GM23338 (cell line): ENCODE data around the gene RBM33. TPM values are rescaled to one million over a fixed set of nuclear protein-coding genes. Genes with fewer than 3 reads are reported as not detected.

Experiments used
- ATAC-seq: fragments of 200-7000 bp; cut with Tn5 transposase; 3 replicates; pipeline ENCODE4 v1.9.1; 2020
- DNase-seq: peaks from one replicate; pipeline ENCODE4 v3.0.0-alpha.2; 2015; ENCODE audit warnings: low spot score
- H2AFZ ChIP-seq: fragments of 200-600 bp; sonication (generic); 2 replicates; pipeline ENCODE4 v1.8.0; 2016; ENCODE audit warnings: antibody characterized with exemption, mild to moderate bottlenecking, moderate library complexity
- H3F3A ChIP-seq: fragments of 200-600 bp; sonication (generic); replicated peaks from 2 replicates; pipeline ENCODE4 v1.8.0; 2017; ENCODE audit warnings: antibody characterized with exemption, mixed run types, low read depth
- H3K27ac ChIP-seq: fragments of 200-600 bp; sonication (generic); 2 replicates; pipeline ENCODE4 v1.6.1; 2016; ENCODE audit warnings: low read depth
- H3K27me3 ChIP-seq: fragments of 200-600 bp; sonication (generic); 2 replicates; pipeline ENCODE4 v1.8.0; 2016; ENCODE audit warnings: mild to moderate bottlenecking, mixed run types, moderate library complexity; ENCODE audit not compliant: insufficient read depth
- H3K36me3 ChIP-seq: fragments of 200-600 bp; sonication (generic); 2 replicates; pipeline ENCODE4 v1.8.0; 2016; ENCODE audit warnings: mild to moderate bottlenecking; ENCODE audit not compliant: insufficient read depth
- H3K4me1 ChIP-seq: fragments of 200-600 bp; sonication (generic); 2 replicates; pipeline ENCODE4 v1.8.0; 2016; ENCODE audit warnings: mild to moderate bottlenecking, moderate library complexity; ENCODE audit not compliant: insufficient read depth
- H3K4me2 ChIP-seq: fragments of 200-600 bp; sonication (generic); 2 replicates; pipeline ENCODE4 v1.7.1; 2017; ENCODE audit warnings: mixed run types
- H3K4me3 ChIP-seq: fragments of 200-600 bp; sonication (generic); 2 replicates; pipeline ENCODE4 v1.6.1; 2016; ENCODE audit warnings: mixed run types
- H3K79me2 ChIP-seq: fragments of 200-600 bp; sonication (generic); replicated peaks from 2 replicates; pipeline ENCODE4 v1.8.0; 2017; ENCODE audit warnings: mild to moderate bottlenecking; ENCODE audit not compliant: insufficient read depth
- H3K9me2 ChIP-seq: fragments of 200-600 bp; sonication (generic); 2 replicates; pipeline ENCODE4 v1.8.0; 2017; ENCODE audit not compliant: insufficient read depth
- H4K20me1 ChIP-seq: fragments of 200-600 bp; sonication (generic); replicated peaks from 2 replicates; pipeline ENCODE4 v1.8.0; 2017; ENCODE audit warnings: mild to moderate bottlenecking; ENCODE audit not compliant: insufficient read depth
- H3K27ac Mint-ChIP-seq: 2 replicates; pipeline ENCODE4 v1.8.0; 2020; ENCODE audit warnings: inconsistent platforms, mild to moderate bottlenecking, moderate library complexity, mixed read lengths
- H3K27me3 Mint-ChIP-seq: 3 replicates; pipeline ENCODE4 v1.8.0; 2022; ENCODE audit warnings: low read depth, mild to moderate bottlenecking, moderate library complexity, mixed read lengths, inconsistent platforms; ENCODE audit not compliant: insufficient read depth, poor library complexity
- H3K36me3 Mint-ChIP-seq: 3 replicates; pipeline ENCODE4 v1.8.0; 2021; ENCODE audit warnings: low read depth, mild to moderate bottlenecking, inconsistent platforms, moderate library complexity, mixed read lengths
- H3K4me1 Mint-ChIP-seq: 3 replicates; pipeline ENCODE4 v1.8.0; 2020; ENCODE audit warnings: mild to moderate bottlenecking, inconsistent platforms, mixed read lengths
- H3K4me3 Mint-ChIP-seq: 3 replicates; pipeline ENCODE4 v1.8.0; 2021; ENCODE audit warnings: moderate library complexity, mild to moderate bottlenecking, inconsistent platforms, mixed read lengths
- H3K9me3 Mint-ChIP-seq: 3 replicates; pipeline ENCODE4 v1.8.0; 2020; ENCODE audit warnings: moderate library complexity, mild to moderate bottlenecking, inconsistent platforms, mixed read lengths
- CREB1 ChIP-seq: fragments of 250-450 bp; sonication (Bioruptor Pico); IDR thresholded peaks from 2 replicates; pipeline ENCODE4 v1.5.0; 2020; ENCODE audit warnings: low read depth, mild to moderate bottlenecking, moderate library complexity
- CTCF ChIP-seq, 2 experiments: fragments of 200-600 bp in 1 of 2; sonication (generic) in 1 of 2; conservative IDR thresholded peaks; 2 replicates each; pipeline versions ENCODE4 v1.5.1 to v1.6.1; 2016 to 2017; ENCODE audit warnings: antibody characterized with exemption in 2 of 2, low read depth in 2 of 2, mild to moderate bottlenecking in 2 of 2, moderate library complexity in 1 of 2
- EZH2 ChIP-seq: fragments of 200-600 bp; sonication (generic); IDR thresholded peaks from one replicate; pipeline ENCODE4 v1.8.0; 2017; ENCODE audit warnings: antibody characterized with exemption, mild to moderate bottlenecking, low read depth; ENCODE audit not compliant: unreplicated experiment
- EZH2phosphoT487 ChIP-seq: fragments of 200-600 bp; sonication (generic); IDR thresholded peaks from one replicate; pipeline ENCODE4 v1.8.1; 2018; ENCODE audit warnings: antibody characterized with exemption; ENCODE audit not compliant: unreplicated experiment
- JUNB ChIP-seq: IDR thresholded peaks from one replicate; pipeline ENCODE4 v1.6.1; 2016; ENCODE audit warnings: antibody characterized with exemption; ENCODE audit not compliant: unreplicated experiment
- NANOG ChIP-seq: IDR thresholded peaks from 2 replicates; pipeline ENCODE4 v1.6.1; 2016; ENCODE audit warnings: antibody characterized with exemption, borderline replicate concordance
- POLR2AphosphoS5 ChIP-seq: IDR thresholded peaks from 2 replicates; pipeline ENCODE4 v1.6.1; 2016; ENCODE audit warnings: antibody characterized with exemption, low read depth
- REST ChIP-seq: IDR thresholded peaks from one replicate; pipeline ENCODE4 v1.6.1; 2018; ENCODE audit warnings: antibody characterized with exemption; ENCODE audit not compliant: unreplicated experiment
- STAT1 ChIP-seq: IDR thresholded peaks from one replicate; pipeline ENCODE4 v1.6.1; 2016; ENCODE audit warnings: antibody characterized with exemption; ENCODE audit not compliant: unreplicated experiment
- ZNF462 ChIP-seq: fragments of 250-450 bp; sonication (Bioruptor Pico); IDR thresholded peaks from 2 replicates; pipeline ENCODE4 v1.5.0; 2020; ENCODE audit warnings: mild to moderate bottlenecking, moderate library complexity
- polyA plus RNA-seq: library from polyadenylated mRNA; unstranded; fragments of >200 nt; fragmentation: Nextera tagmentation; extraction: Ambion mirVana; gene quantifications from 2 replicates; pipeline ENCODE4 v1.2.1, GENCODE V29; 2016
- total RNA-seq: library from RNA; depleted of rRNA; stranded (reverse); fragments of >200 nt; shearing (Covaris generic); gene quantifications from 2 replicates; pipeline ENCODE4 v1.2.3, GENCODE V29; 2014

RBM33 gene
- total and polyA plus RNA-seq, 2 experiments from 2014 or later = 47.7 to 94.7 TPM

GRCh38 chr7:155722118-155722517 lies 77.7 kb downstream of the RBM33 start (continued):
- no peak for TF ChIP-seq ZNF462 (CRISPR knock-in tag)
- no peak for TF ChIP-seq EZH2phosphoT487
- no peak for TF ChIP-seq STAT1
- TF ChIP-seq CREB1 (CRISPR knock-in tag) = no peak
- no peak for TF ChIP-seq CTCF (conservative IDR thresholded peaks at IDR 0.05; ENCODE audit: low read depth in 2 of 2)
- TF ChIP-seq POLR2AphosphoS5 = no peak
- no peak for TF ChIP-seq EZH2
- TF ChIP-seq JUNB = no peak

- Mint-ChIP-seq H3K36me3 (peaks cover 6% of the 10 kb centered on the region; the same call in 2 of the 3 replicates), H3K27ac (no peak overlapping the region), H3K9me3 (no peaks in the 10 kb centered on the region), H3K4me3 (no peak overlapping the region), H3K4me1 (peaks cover 10% of the 10 kb centered on the region; the same call in 2 of the 3 replicates), H3K27me3 (no peaks in the 10 kb centered on the region)
- no peaks in the 10 kb centered on the region for H3K27me3 ChIP-seq
- no peak for DNase-seq
- H2AFZ ChIP-seq = no peak overlapping the region
- H3K36me3 ChIP-seq = peaks cover 11% of the 10 kb centered on the region; the same call in 1 of the 2 replicates
- peaks cover 21% of the 10 kb centered on the region; the same call in 1 of the 2 replicates for H4K20me1 ChIP-seq
- H3K27ac ChIP-seq = no peak overlapping the region
- H3K4me3 ChIP-seq = no peak overlapping the region
- no peaks in the 10 kb centered on the region for H3F3A ChIP-seq
- peaks cover 71% of the 10 kb centered on the region for H3K79me2 ChIP-seq
- no peak for ATAC-seq
- H3K9me2 ChIP-seq = no peaks in the 10 kb centered on the region
- no peak overlapping the region for H3K4me2 ChIP-seq
- no peaks in the 10 kb centered on the region for H3K4me1 ChIP-seq
- TF ChIP-seq EZH2phosphoT487 (no peak), CREB1 (CRISPR knock-in tag) (no peak), REST (no peak), NANOG (no peak), STAT1 (no peak), CTCF (conservative IDR thresholded peaks at IDR 0.05; ENCODE audit: low read depth in 2 of 2) (no peak)
Observed at GRCh38 chr7:155722936-155723335, 78.5 kb downstream of the RBM33 start.
